Uterus (tissue), 2 donors: ENCODE data around the gene TMEM123.

Experiments
- CTCF ChIP-seq, 4 experiments: fragments of 200-600 bp in 2 of 4; fragments of 450-650 bp in 2 of 4; sonication (generic) in 2 of 4; IDR thresholded peaks; one replicate each; pipeline ENCODE4 v1.5.1; 2016 to 2019; ENCODE audit warnings: antibody characterized with exemption in 4 of 4, mild to moderate bottlenecking in 2 of 4, moderate library complexity in 1 of 4
- POLR2A ChIP-seq, 2 donors: fragments of 450-650 bp; IDR thresholded peaks; one replicate each; pipeline ENCODE4 v1.6.1; 2016; ENCODE audit warnings: antibody characterized with exemption in 2 of 2, mild to moderate bottlenecking in 1 of 2, moderate library complexity in 1 of 2

GRCh38 chr11:102391549-102392237 lies 60.9 kb downstream of the TMEM123 start:
- TF ChIP-seq CTCF (IDR thresholded peaks at IDR 0.05) (no peak), POLR2A (IDR thresholded peaks at IDR 0.05) (no peak)
